Liver (tissue), 3 donors: ENCODE measurements around the gene CCDC69.

Experiments
- ATF3 ChIP-seq: IDR thresholded peaks from 2 replicates; pipeline ENCODE4 v1.6.1; 2016; ENCODE audit warnings: antibody characterized with exemption
- CTCF ChIP-seq: fragments of 150-350 bp; IDR thresholded peaks from 2 replicates; pipeline ENCODE4 v1.5.1; 2017; ENCODE audit warnings: improper control_type of control experiment, low read depth, low read length; ENCODE audit not compliant: missing input control
- FOXA1 ChIP-seq: IDR thresholded peaks from 2 replicates; pipeline ENCODE4 v1.6.1; 2016; ENCODE audit warnings: antibody characterized with exemption
- GABPA ChIP-seq, 2 donors: IDR thresholded peaks in 1 of 2; conservative IDR thresholded peaks in 1 of 2; 2 replicates each; pipeline ENCODE4 v1.6.1; 2016; ENCODE audit warnings: antibody characterized with exemption in 2 of 2, mild to moderate bottlenecking in 1 of 2, moderate library complexity in 1 of 2
- HNF4A ChIP-seq, 2 donors: conservative IDR thresholded peaks; 2 replicates each; pipeline ENCODE4 v1.6.1; 2016; ENCODE audit warnings: antibody characterized with exemption in 2 of 2, mild to moderate bottlenecking in 2 of 2
- JUND ChIP-seq, 2 donors: IDR thresholded peaks; 2 replicates each; pipeline ENCODE4 v1.6.1; 2016; ENCODE audit warnings: antibody characterized with exemption in 2 of 2
- MAX ChIP-seq: IDR thresholded peaks from 2 replicates; pipeline ENCODE4 v1.6.1; 2016; ENCODE audit warnings: antibody characterized with exemption
- RAD21 ChIP-seq, 2 donors: IDR thresholded peaks; 2 replicates each; pipeline ENCODE4 v1.6.1; 2016; ENCODE audit warnings: antibody characterized with exemption in 2 of 2, mild to moderate bottlenecking in 2 of 2
- REST ChIP-seq: IDR thresholded peaks from 2 replicates; pipeline ENCODE4 v1.6.1; 2016; ENCODE audit warnings: antibody characterized with exemption, mild to moderate bottlenecking
- RXRA ChIP-seq, 2 donors: IDR thresholded peaks; 2 replicates each; pipeline ENCODE4 v1.6.1; 2017 to 2018; ENCODE audit warnings: antibody characterized with exemption in 2 of 2, mild to moderate bottlenecking in 1 of 2
- SP1 ChIP-seq: IDR thresholded peaks from 2 replicates; pipeline ENCODE4 v1.6.1; 2018; ENCODE audit warnings: antibody characterized with exemption, mild to moderate bottlenecking
- TAF1 ChIP-seq: conservative IDR thresholded peaks from 2 replicates; pipeline ENCODE4 v1.6.1; 2016; ENCODE audit warnings: antibody characterized with exemption, mild to moderate bottlenecking
- YY1 ChIP-seq: IDR thresholded peaks from 2 replicates; pipeline ENCODE4 v1.6.1; 2016; ENCODE audit warnings: antibody characterized with exemption, mild to moderate bottlenecking
- ZBTB33 ChIP-seq: IDR thresholded peaks from 2 replicates; pipeline ENCODE4 v1.6.1; 2016; ENCODE audit warnings: antibody characterized with exemption
- donor health status: healthy.
- donor health status: healthy.

- no peak for TF ChIP-seq CTCF
- TF ChIP-seq TAF1, result no peak
- no peak for TF ChIP-seq FOXA1
- TF ChIP-seq ZBTB33, result no peak
- no peak for TF ChIP-seq REST
- TF ChIP-seq YY1, result no peak
- TF ChIP-seq ATF3, result no peak
- no peak for TF ChIP-seq RAD21 (IDR thresholded peaks at IDR 0.05)
- TF ChIP-seq GABPA (IDR thresholded peaks at IDR 0.05 in 1 of 2, conservative IDR thresholded peaks at IDR 0.05 in 1 of 2), result no peak
- TF ChIP-seq RXRA (IDR thresholded peaks at IDR 0.05), result no peak
- no peak for TF ChIP-seq SP1
- no peak for TF ChIP-seq MAX
- no peak for TF ChIP-seq JUND (IDR thresholded peaks at IDR 0.05)
- no peak for TF ChIP-seq HNF4A (conservative IDR thresholded peaks at IDR 0.05)
Observed at GRCh38 chr5:151134228-151134627, 89.7 kb downstream of the CCDC69 start.
